ENCODE results near the gene CNPY4.

The CNPY4 gene

DNA sequence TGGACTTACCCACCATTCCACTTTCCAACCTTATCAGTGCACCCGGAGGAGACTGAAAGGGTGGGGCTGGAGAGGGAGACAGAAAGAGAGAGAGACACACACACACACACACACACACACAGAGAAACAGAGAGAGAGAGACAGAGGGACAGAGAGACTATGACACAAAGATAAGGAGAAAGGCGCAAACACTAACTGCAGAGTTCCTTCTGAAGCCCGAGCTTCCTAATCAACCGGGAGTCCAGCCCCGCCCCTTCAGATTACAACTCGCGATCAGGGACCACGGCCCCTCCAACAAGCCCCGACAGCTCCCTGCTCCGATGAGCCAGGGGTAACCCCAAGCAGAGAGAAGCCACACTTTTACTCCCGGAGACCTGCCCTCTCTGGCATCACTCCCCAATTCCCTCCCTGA lies 48.5 kb downstream of the CNPY4 start:
- DNase-seq (ENCODE audit: low read depth) = no peak

DNA sequence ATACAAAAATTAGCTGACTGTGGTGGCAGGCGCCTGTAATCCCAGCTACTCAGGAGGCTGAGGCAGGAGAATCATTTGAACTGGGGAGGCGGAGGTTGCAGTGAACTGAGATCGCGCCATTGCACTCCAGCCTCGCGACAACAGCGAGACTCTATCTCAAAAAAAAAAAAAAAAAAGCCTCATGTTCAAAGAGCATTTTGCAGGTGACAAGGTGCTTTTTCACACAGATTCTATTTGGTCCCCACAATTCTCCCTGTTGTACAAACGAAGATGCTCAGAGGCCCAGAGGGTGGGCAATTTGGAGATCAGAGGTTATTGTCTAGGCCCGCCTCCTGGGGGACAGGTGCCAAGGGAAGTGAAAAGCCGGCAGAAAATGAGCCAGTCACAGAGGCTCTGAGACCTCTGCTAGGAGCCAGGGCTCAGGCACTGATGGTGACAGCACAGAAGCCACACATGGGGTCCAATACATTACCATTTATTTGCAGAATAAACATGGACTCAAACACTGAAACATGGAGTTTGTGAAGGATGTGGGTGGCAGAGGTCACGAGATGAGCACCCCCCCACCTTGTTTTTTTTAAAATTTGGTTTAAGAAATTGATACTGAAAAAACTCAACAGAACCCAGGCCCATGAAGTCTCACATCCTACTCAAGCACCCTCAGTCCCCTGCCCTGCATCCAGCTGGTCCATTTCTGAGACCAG lies 49.9 kb downstream of the CNPY4 start:
- DNase-seq (ENCODE audit: low read depth) = no peak

DNA sequence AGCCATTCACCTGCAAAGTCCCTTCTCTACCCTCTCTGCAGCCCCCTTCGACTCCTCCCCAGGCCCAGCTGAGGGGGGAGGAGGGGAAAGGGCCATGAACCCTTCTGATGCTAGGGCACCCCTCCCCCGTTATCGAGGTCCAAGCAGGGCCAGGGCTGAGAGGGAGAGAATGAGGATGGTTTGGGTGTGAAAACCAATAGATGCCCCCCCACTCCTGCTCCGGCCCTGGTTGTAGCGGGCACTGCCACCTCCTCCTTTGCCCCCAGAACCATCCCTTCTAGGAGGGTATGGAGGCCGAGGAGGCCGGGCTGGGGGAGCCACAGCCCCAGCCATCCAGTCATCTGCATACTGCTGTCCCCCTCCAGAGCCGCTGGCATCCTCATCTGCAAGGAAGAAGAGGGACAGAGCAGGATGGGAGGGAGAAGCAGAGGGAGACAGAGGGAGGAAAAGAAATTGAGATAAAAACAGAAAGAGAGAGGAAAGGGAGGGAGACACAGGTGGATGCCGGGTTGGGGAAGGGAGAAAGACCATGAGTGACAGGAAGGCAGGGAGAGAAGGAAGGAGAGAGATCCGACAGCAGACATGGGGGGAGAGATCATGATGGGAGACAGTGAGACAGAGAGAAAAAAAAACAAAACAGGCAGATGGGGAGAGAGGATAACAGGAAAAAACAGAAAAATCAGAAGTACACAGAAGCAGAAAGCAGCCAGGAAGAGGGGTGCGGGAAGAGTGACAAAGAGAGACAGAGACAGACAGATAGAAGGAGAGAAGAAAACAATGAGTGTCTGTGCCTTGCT lies 50.9 kb downstream of the CNPY4 start:
- no peak for DNase-seq (ENCODE audit: low read depth)

DNA sequence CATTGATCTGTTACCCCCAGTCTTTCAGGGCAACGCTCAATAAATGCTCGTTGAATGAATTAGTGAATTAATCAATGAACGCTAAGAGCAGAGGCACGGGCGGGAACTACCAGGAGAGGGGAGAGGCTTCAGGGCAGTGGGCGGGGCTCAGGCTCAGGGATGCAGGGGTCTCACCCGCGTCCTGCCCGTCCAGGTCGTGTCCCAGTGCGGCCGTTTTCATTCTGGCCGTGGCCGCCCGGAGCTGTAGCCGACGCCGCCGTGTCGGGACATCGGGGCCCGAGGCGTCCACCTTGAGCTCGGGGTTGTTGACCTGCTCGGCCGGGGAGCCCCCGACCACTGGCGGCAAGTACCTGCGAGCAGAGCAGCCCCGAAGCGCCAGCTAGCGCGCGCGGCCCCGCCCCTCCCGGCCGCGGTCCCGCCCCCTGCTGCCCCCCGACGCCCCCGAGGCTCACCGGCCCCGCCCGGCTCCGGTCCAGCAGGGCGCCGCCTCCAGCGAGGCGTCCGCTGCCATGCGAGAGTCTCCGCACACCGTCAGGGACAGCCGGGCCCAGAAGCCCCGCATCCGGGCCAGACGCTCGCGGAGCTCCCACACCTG lies 51.8 kb downstream of the CNPY4 start:
- no peak for DNase-seq (ENCODE audit: low read depth)

DNA sequence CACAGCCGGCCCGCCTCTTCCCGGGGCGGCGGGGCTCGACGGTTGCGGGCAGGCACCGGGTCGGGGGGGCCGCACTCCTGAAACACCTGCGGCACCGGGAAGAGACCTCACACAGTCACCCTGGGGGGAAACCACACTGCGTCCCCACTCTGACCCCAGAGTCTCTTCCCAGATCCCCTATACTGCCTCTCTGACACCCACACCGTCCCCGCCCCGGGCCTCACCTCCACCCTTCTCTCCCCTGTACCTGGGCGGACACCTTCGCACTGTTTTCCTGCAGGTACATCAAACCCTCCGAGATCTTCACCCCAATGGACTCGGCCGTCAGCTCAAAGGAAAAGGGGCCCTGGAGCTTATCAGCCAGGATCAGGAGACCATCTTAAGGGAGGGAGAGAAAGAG lies 52.4 kb downstream of the CNPY4 start:
- no peak for DNase-seq (ENCODE audit: low read depth)

DNA sequence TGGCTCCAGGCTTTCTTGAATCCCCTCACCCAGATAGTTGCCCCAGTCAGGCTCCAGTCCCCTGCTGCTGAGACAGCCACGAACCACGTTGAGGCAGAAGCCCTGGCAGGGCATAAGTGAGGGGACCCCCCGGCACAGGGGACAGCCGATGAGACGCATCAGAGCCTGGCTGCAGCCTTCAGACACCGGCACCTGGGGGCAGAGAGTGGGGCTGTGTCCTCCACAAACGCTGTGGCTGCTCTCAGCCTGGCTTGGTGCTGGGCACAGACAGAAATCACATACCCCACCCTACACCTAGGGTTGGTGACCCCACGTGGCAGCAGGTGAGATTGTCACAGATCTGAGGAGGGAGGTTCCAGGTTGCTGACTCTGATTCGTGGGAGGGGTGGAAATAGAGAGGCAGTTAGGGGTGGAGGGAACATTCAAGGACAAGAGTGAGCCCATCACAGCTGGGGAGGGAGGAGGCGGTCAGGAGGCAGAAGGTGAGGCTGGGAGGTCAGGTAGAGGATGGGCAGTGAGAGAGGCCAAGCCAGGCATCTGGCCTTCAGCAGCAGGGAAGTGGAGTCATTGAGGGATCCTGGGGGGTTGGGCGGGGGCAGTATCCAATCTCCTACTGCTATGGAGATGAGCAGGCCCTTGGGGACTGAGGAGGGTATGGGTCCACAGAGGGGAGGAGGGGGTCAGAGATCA lies 54.5 kb downstream of the CNPY4 start:
- DNase-seq (ENCODE audit: low read depth) = no peak

DNA sequence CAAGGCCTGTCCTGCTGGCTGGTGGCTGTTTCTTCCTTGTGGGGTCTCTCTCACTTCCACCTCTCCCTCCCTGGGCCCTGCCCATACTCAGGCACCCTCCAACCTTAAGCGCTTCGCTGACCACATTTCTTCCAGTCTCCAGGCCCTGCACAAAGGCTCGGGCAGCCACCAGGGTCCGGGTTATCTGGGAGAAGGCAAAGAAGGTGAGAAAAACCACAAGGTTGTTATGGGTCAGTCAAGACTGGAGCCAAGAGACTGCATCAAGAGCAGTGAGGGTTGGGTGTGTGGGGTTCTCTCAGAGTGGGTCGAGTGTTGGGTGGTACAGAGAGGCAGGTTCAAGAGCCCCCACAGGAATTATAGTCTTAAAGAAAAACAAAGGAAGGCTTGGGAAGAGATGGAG lies 55.1 kb downstream of the CNPY4 start:
- DNase-seq (ENCODE audit: low read depth) = no peak

Data from stimulated activated CD4-positive, alpha-beta T cell treated with anti-CD3 and anti-CD28 coated beads, Interleukin-2, amount 100 ng/mL, for 4 hours (primary cell).